Inflammatory macrophage treated with lipopolysaccharide for 1 hour (primary cell): ENCODE data around the gene CORO6.
"Not testable (repeated sequence)": the region's sequence is repeated elsewhere in the genome, so short reads cannot be mapped to it uniquely, and the experiment has no call there.

Source experiments
- DNase-seq, 2 donors: peaks; one replicate each; pipeline ENCODE4 v3.0.0-alpha.2; 2020 to 2022

The CORO6 gene

GRCh38 chr17:29622337-29623282 is at the start of gene CORO6:
TSS of gene CORO6 (minus strand) at chr17:29622912. CDS start at chr17:29621421, 1,491 bp downstream.
- DNase-seq = peak in 1 of 2 donors; percentile 54

GRCh38 chr17:29671661-29672060 is 48.9 kb upstream of the CORO6 start:
- no peak for DNase-seq

- no peak for DNase-seq
Observed at GRCh38 chr17:29669266-29669665, 46.6 kb upstream of the CORO6 start.

GRCh38 chr17:29667969-29668368 is 45.3 kb upstream of the CORO6 start:
- no peak for DNase-seq

GRCh38 chr17:29665481-29665810 is 42.7 kb upstream of the CORO6 start:
- DNase-seq = peak; percentile 64 to 66

GRCh38 chr17:29664743-29665480 is 42.2 kb upstream of the CORO6 start:
- DNase-seq = no peak

GRCh38 chr17:29663155-29663554 is 40.4 kb upstream of the CORO6 start:
- no peak for DNase-seq

- no peak for DNase-seq
Observed at GRCh38 chr17:29661213-29661612, 38.5 kb upstream of the CORO6 start.

GRCh38 chr17:29659155-29659554 is 36.4 kb upstream of the CORO6 start:
- DNase-seq = no peak

GRCh38 chr17:29655323-29655722 is 32.6 kb upstream of the CORO6 start:
- DNase-seq = no peak

GRCh38 chr17:29653995-29654714 is 31.4 kb upstream of the CORO6 start:
- no peak for DNase-seq

GRCh38 chr17:29652976-29653375 is 30.3 kb upstream of the CORO6 start:
- peak in 1 of 2 donors; percentile 23 for DNase-seq

GRCh38 chr17:29651913-29652312 is 29.2 kb upstream of the CORO6 start:
- not testable (repeated sequence) for DNase-seq

- DNase-seq = peak; percentile 47 to 61
Observed at GRCh38 chr17:29650396-29650795, 27.7 kb upstream of the CORO6 start.

GRCh38 chr17:29649359-29649758 is 26.6 kb upstream of the CORO6 start:
- DNase-seq = no peak

- no peak for DNase-seq
Observed at GRCh38 chr17:29648005-29648404, 25.3 kb upstream of the CORO6 start.

GRCh38 chr17:29645515-29646051 is 22.9 kb upstream of the CORO6 start:
- peak; percentile 89 to 96 for DNase-seq

- DNase-seq = no peak
Observed at GRCh38 chr17:29643817-29644160, 21.1 kb upstream of the CORO6 start.

GRCh38 chr17:29642171-29642611 is 19.5 kb upstream of the CORO6 start:
- no peak for DNase-seq

GRCh38 chr17:29640981-29641642 is 18.4 kb upstream of the CORO6 start:
- DNase-seq = peak; percentile 56 to 71

GRCh38 chr17:29640413-29640812 is 17.7 kb upstream of the CORO6 start:
- no peak for DNase-seq

GRCh38 chr17:29633886-29634285 is 11.2 kb upstream of the CORO6 start:
- no peak for DNase-seq
